Spinal cord (tissue), 10 donors: ENCODE data around the gene PAXIP1. TPM values are rescaled to one million over a fixed set of nuclear protein-coding genes. Genes with fewer than 3 reads are reported as not detected.
A peak's percentile ranks its signal among the peaks of the same experiment; 100 is the strongest.
"Not testable (repeated sequence)": the region's sequence is repeated elsewhere in the genome, so short reads cannot be mapped to it uniquely, and the experiment has no call there.

Experiments
- DNase-seq, 6 donors: peaks; one replicate each; pipeline versions ENCODE4 v3.0.0 to v3.0.0-alpha.2; 2013 to 2015; ENCODE audit warnings: low spot score in 6 of 6, low read depth in 4 of 6
- H3K27ac ChIP-seq: one replicate; pipeline ENCODE4 v1.5.1; 2013; ENCODE audit warnings: low read depth, low read length, control low read depth
- H3K27me3 ChIP-seq: one replicate; pipeline ENCODE4 v1.6.1; 2013; ENCODE audit warnings: low read length; ENCODE audit not compliant: control insufficient read depth, insufficient read depth
- H3K36me3 ChIP-seq: one replicate; pipeline ENCODE4 v1.6.1; 2013; ENCODE audit warnings: low read length; ENCODE audit not compliant: control insufficient read depth, insufficient read depth
- H3K4me1 ChIP-seq: one replicate; pipeline ENCODE4 v1.6.1; 2013; ENCODE audit warnings: low read length; ENCODE audit not compliant: control insufficient read depth, insufficient read depth
- H3K4me3 ChIP-seq: one replicate; pipeline ENCODE4 v1.5.1; 2013; ENCODE audit warnings: low read depth, low read length, control low read depth
- H3K9me3 ChIP-seq: one replicate; pipeline ENCODE4 v1.6.1; 2013; ENCODE audit warnings: low read length; ENCODE audit not compliant: control insufficient read depth, insufficient read depth
- WGBS: methylation state at CpG from one replicate; pipeline ENCODE4 v1.1.5; 2013; ENCODE audit warnings: missing lambda C conversion rate; ENCODE audit not compliant: insufficient coverage; 5-methylcytosine and 5-hydroxymethylcytosine counted together
- polyA plus RNA-seq, 2 donors: library from polyadenylated mRNA; unstranded; fragments of 120-200 nt; gene quantifications; one replicate each; pipeline ENCODE4 v1.2.1, GENCODE V29; 2013; ENCODE audit not compliant: insufficient read length in 2 of 2
- total RNA-seq, 2 donors: library from RNA; depleted of rRNA in 1 of 2; stranded (reverse); fragments of 120-200 nt in 1 of 2; fragments of >200 nt in 1 of 2; gene quantifications; one replicate each; pipeline versions ENCODE4 v1.2.3 to v1.2.4, GENCODE V29; 2013 to 2014
- donor health status: healthy.

The PAXIP1 gene
- total and polyA plus RNA-seq, 4 donors: 10.1 to 14.4 (median 11.6) TPM

- 92% methylated on average over 7 of the region's 9 CpGs for WGBS
- Histone ChIP-seq H3K27me3 (peaks cover 2% of the 10 kb centered on the region), H3K36me3 (no peaks in the 10 kb centered on the region), H3K27ac (no peak overlapping the region), H3K9me3 (no peaks in the 10 kb centered on the region), H3K4me3 (peak overlapping the region; percentile 51), H3K4me1 (no peaks in the 10 kb centered on the region)
- no peak for DNase-seq
These were observed 73.8 kb downstream of the PAXIP1 start for GRCh38 chr7:154929006-154929726.

DNA sequence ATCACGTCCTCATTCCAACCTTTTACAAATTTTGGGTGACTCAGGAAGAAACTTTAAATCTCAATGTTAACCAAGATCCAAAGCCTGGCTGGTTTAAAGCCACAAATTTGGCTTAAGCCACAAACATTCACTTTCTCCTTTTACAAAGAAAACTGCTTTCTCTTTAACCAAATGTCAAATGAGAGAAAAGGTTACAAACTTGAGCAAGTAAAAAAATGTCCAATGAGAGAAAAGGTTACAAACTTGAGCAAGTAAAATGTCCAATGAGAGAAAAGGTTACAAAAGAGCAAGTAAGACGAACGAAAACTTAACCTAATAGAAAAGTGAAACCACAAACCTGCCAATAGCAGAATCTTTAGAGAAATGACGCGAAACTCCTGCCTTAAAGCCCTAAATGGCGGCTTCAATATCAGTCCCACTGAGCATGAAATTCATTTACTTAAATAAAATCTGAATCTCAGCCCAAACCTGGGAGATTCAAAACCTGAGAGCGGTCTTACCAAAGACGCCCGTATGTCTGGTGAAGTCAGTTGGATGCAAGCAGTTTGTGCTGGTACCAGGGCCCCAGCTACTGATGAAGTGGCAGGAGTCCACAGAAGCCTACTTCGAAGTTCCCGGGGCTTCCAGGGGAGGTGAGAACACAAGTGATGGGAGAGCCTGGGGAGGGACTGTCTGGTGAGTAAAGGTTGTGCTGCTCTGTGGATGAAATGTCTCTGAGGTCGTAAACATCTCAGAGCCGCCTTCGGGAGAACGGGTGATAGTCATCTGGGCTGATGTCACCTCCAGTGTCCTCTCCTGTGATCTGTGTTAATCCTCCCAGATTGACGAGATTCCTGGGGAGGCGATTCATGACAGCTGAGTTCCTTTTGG is 74.6 kb downstream of the PAXIP1 start:
- no peaks in the 10 kb centered on the region for H3K36me3 ChIP-seq
- H3K9me3 ChIP-seq: no peaks in the 10 kb centered on the region
- WGBS: 57% methylated on average over 15 of the region's 17 CpGs
- peak overlapping the region; percentile 41 for H3K27ac ChIP-seq
- peaks cover 2% of the 10 kb centered on the region for H3K27me3 ChIP-seq
- H3K4me1 ChIP-seq: no peaks in the 10 kb centered on the region
- peak; percentile 36 to 93 (median 71) for DNase-seq
- peak overlapping the region; percentile 51 for H3K4me3 ChIP-seq

GRCh38 chr7:154927624-154928125 is 75.2 kb downstream of the PAXIP1 start:
- DNase-seq: peak; percentile 63 to 95 (median 73)
- Histone ChIP-seq H3K4me3 (peak overlapping the region; percentile 37), H3K27ac (peak overlapping the region; percentile 41)

GRCh38 chr7:154922472-154922871 is 80.5 kb downstream of the PAXIP1 start:
- not testable (repeated sequence) for H3K4me3 ChIP-seq, DNase-seq, H3K36me3 ChIP-seq, H3K27me3 ChIP-seq, H3K4me1 ChIP-seq, H3K9me3 ChIP-seq, H3K27ac ChIP-seq
- no CpG with 5 or more reads among the region's 2 CpGs for WGBS

More at GRCh38 chr7:154927624-154928125, 75.2 kb downstream of the PAXIP1 start:
- H3K27me3 ChIP-seq: peaks cover 2% of the 10 kb centered on the region
- H3K4me1 ChIP-seq: no peaks in the 10 kb centered on the region
- no peaks in the 10 kb centered on the region for H3K36me3 ChIP-seq
- WGBS: 10% methylated on average over 2 of the region's 5 CpGs
- H3K9me3 ChIP-seq: no peaks in the 10 kb centered on the region

DNA sequence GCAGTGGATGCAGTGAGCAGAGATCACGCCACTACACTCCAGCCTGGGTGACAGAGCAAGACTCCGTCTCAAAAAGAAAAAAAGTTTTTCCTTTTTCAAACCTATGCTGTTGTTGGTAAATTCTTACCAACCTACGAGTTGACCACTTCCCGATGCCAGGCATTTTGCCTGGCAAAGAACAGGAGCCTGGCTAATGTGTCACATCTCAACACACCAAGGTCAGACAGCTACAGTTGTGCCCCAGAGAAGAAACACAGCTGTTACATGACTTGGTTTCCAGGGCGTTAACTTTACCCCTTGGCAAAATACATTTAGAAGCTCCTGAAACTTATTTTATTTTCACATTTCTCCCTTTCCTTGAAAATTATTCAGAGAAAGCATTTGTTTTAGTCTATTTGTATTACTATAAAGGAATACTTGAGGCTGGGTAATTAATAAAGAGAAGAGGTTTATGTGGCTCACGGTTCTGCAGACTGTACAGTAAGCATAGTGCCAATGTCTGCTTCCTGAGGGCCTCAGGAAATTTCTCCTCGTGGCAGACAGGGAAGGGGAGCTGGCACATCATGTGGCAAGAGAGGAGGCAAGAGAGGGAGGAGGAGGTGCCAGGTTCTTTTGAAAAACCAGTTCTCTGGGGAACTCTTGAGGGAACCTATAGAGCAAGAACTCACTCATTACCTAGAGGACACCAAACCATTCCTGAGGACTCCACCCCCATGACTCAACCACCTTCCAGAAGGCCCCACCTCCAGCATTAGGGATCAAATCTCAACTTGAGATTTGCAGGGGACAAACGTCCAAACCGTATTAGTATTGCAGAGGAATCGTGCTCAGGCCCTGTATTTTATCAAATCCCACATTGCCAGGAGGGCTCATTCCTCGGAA is 83.3 kb downstream of the PAXIP1 start:
- Histone ChIP-seq H3K9me3 (no peaks in the 10 kb centered on the region), H3K4me3 (no peak overlapping the region), H3K36me3 (no peaks in the 10 kb centered on the region), H3K4me1 (peaks cover 2% of the 10 kb centered on the region), H3K27ac (no peak overlapping the region), H3K27me3 (peaks cover 4% of the 10 kb centered on the region)
- WGBS: 76% methylated on average over 4 of the region's 11 CpGs
- DNase-seq: no peak

- H3K4me3 ChIP-seq: no peak overlapping the region
- H3K27me3 ChIP-seq: peaks cover 8% of the 10 kb centered on the region
- H3K9me3 ChIP-seq: no peaks in the 10 kb centered on the region
- no peak overlapping the region for H3K27ac ChIP-seq
- 75% methylated on average over 6 of the region's 6 CpGs for WGBS
- no peaks in the 10 kb centered on the region for H3K36me3 ChIP-seq
- H3K4me1 ChIP-seq: peaks cover 10% of the 10 kb centered on the region
- DNase-seq: no peak
These were observed 84.2 kb downstream of the PAXIP1 start for GRCh38 chr7:154918741-154919140.

DNA sequence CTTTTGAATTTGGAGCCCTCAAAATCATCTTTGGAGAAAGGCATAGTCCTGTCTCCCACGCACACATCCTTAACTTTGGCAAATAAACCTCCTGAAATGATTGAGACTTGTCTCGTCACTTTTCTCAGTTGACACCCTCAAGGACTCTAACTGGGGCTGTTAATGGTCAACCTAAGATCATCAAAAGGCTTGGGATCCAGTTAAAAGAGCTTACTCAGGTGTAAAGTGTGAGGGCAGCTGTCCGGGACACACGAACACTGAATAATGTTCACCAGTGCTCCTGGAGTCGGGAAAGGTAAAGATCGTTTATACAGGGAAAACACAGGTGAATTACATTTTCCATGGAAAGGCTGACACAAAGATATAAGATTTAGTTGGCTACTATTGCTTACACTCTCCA is 84.7 kb downstream of the PAXIP1 start:
- DNase-seq: no peak
- Histone ChIP-seq H3K36me3 (no peaks in the 10 kb centered on the region), H3K27me3 (peaks cover 8% of the 10 kb centered on the region), H3K27ac (no peak overlapping the region), H3K4me1 (peaks cover 15% of the 10 kb centered on the region), H3K9me3 (no peaks in the 10 kb centered on the region), H3K4me3 (no peak overlapping the region)
- WGBS: 85% methylated on average over 4 of the region's 6 CpGs

DNA sequence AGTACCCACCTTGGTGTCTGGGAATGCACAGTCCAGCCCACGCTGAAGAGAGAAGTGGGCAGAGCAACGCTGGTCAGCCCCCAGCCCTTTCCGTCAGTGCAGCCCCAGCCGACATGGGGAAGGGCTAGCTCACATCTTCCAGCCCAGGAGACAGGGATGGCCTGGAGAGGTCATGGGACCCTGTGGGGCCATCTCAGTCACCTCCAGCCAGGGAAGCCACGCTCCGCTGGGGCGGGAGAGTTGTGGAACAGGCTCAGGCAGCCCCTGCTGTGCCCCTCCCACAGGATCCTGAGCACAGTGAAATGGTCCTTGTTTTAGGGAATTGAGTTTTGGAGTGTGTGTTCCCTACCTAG is 85.1 kb downstream of the PAXIP1 start:
- no peaks in the 10 kb centered on the region for H3K9me3 ChIP-seq
- H3K27me3 ChIP-seq: peaks cover 8% of the 10 kb centered on the region
- WGBS: 90% methylated on average over 6 of the region's 7 CpGs
- H3K4me3 ChIP-seq: no peak overlapping the region
- H3K36me3 ChIP-seq: no peaks in the 10 kb centered on the region
- peaks cover 20% of the 10 kb centered on the region for H3K4me1 ChIP-seq
- DNase-seq: no peak
- H3K27ac ChIP-seq: no peak overlapping the region
